HG03045 (cell line): ENCODE data around the gene WSB1.
A peak's percentile ranks its signal among the peaks of the same experiment; 100 is the strongest.
"Not testable (repeated sequence)": the region's sequence is repeated elsewhere in the genome, so short reads cannot be mapped to it uniquely, and the experiment has no call there.

Source experiments
- ATAC-seq: cut with Tn5 transposase; IDR thresholded peaks from one replicate; pipeline ENCODE4 v1.9.1; 2021; ENCODE audit warnings: mild to moderate bottlenecking, moderate library complexity; ENCODE audit not compliant: unreplicated experiment

Gene WSB1

GRCh38 chr17:27279132-27279531 is 14.8 kb upstream of the WSB1 start:
- not testable (repeated sequence) for ATAC-seq

GRCh38 chr17:27280527-27280926 is 13.4 kb upstream of the WSB1 start:
- no peak for ATAC-seq

GRCh38 chr17:27281438-27281837 is 12.5 kb upstream of the WSB1 start:
- no peak for ATAC-seq

GRCh38 chr17:27282054-27282551 is 11.8 kb upstream of the WSB1 start:
- ATAC-seq, result no peak

DNA sequence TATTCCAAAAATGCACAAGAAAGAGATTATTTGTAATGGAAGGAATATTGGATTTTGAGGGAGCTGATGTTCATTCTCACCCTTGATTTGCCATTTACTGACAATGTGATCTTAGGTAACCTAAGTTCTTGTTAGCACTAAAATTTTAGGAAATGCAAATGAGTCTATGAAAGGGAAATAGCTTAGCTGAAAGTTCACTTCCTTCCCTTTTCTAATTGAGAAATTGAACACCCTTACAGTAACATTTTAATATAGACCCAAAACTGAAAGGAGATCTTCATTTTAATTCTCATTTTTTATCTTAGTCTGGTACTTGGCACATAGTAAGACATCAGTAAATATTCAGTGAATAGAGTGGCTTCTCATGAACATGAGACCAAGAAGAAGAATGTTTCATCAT is 10.9 kb upstream of the WSB1 start:
- no peak for ATAC-seq

DNA sequence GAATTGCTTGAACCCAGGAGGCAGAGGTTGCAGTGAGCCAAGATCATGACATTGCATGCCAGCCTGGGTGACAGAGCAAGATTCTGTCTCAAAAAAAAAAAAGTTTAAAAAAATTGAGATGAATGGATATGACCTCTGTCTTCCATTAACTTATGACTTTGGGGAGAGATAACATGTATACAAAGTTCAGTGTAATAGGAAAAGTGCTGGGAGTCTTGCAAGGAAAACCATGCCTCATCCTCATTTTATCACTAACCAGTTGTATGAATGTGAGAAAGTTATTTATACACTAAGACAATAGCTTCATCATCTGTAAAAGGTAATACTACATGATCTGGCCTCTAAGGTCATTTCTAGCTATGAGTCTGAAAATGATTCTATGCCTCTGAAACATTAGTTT is 10.2 kb upstream of the WSB1 start:
- no peak for ATAC-seq

DNA sequence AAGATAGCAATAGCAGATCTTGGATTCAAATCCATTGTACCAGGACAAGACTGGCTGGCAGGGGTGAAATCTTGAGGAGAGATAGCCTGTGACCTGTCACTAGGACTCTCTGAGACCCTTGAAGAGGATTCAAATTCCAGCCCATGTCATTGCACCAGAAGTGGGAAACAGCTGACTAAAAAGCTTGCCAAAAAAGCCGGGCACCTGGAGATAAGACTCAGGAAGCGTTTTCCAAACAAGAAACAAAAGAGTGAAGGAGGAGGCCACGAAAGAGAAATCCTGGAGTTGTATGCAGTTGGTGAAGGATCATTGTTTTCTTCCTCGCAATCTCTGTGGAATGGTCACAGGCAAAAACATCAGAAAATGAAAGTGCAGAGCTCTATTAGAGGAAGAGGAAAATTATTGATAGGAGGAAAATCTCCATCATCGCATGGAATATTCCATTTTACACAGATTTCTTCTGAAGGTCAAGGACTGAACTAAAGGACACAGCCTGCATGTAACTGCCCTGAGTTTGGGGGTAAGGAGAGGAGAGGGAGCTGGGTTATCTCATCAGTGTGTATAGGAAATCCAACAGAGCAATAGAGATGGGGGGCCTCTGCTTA is 9.0 kb upstream of the WSB1 start:
- no peak for ATAC-seq

- ATAC-seq, result no peak
Measured at GRCh38 chr17:27285516-27285915, 8.4 kb upstream of the WSB1 start.

GRCh38 chr17:27288183-27288582 is 5.7 kb upstream of the WSB1 start:
- no peak for ATAC-seq

- no peak for ATAC-seq
Measured at GRCh38 chr17:27289856-27290255, 4.1 kb upstream of the WSB1 start.

- no peak for ATAC-seq
Measured at GRCh38 chr17:27290916-27291598, 2.9 kb upstream of the WSB1 start.

- ATAC-seq, result no peak
Measured at GRCh38 chr17:27293359-27293897, 486 bp upstream of the WSB1 start.

GRCh38 chr17:27294689-27295630 is 1.0 kb downstream of the WSB1 start:
- peak; percentile 36 for ATAC-seq

GRCh38 chr17:27295945-27296344 is 2.0 kb downstream of the WSB1 start:
- ATAC-seq, result no peak

DNA sequence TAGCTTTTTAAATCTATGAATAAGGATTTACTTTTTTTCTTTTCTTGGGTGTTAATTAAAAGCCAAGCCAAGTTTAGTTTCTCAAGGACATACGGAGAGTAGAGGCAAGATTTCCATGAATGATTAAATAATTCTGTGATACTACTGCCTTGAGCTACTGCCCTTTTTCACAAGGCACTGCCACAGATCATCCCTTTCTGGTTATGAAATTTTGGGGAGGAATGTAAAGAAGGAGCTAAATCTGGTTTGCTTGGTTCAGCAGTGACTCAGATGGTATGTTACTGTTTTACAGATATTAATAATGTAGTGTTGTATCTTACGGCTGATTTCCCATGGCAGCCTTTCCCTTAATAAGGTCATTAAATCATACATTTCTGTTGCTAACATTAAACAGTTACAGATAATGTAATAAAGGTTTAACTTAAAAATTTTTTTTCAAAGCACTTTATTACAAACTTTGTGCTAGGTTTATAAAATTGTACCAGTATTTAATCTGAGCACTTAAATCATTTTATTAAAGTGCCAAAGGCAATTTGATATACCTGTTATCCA is 2.6 kb downstream of the WSB1 start:
- ATAC-seq, result no peak

GRCh38 chr17:27299384-27300049 is 5.6 kb downstream of the WSB1 start:
- ATAC-seq, result no peak

GRCh38 chr17:27303734-27304133 is 9.8 kb downstream of the WSB1 start:
- ATAC-seq, result no peak

- ATAC-seq, result no peak
Measured at GRCh38 chr17:27306276-27306835, 12.4 kb downstream of the WSB1 start.

- ATAC-seq, result no peak
Measured at GRCh38 chr17:27310565-27311110, 16.7 kb downstream of the WSB1 start.

- no peak for ATAC-seq
Measured at GRCh38 chr17:27313301-27313700, 19.4 kb downstream of the WSB1 start.
